ENCODE measurements around the gene SNF8.

Gene SNF8

GRCh38 chr17:48928876-48929811 lies 15.5 kb downstream of the SNF8 start:
- DNase-seq, result no peak

- DNase-seq, result no peak
These were observed 16.5 kb downstream of the SNF8 start for GRCh38 chr17:48927978-48928745.

- DNase-seq, result no peak
These were observed 18.7 kb downstream of the SNF8 start for GRCh38 chr17:48925991-48926342.

GRCh38 chr17:48925251-48925990 lies 19.2 kb downstream of the SNF8 start:
- DNase-seq, result no peak

DNA sequence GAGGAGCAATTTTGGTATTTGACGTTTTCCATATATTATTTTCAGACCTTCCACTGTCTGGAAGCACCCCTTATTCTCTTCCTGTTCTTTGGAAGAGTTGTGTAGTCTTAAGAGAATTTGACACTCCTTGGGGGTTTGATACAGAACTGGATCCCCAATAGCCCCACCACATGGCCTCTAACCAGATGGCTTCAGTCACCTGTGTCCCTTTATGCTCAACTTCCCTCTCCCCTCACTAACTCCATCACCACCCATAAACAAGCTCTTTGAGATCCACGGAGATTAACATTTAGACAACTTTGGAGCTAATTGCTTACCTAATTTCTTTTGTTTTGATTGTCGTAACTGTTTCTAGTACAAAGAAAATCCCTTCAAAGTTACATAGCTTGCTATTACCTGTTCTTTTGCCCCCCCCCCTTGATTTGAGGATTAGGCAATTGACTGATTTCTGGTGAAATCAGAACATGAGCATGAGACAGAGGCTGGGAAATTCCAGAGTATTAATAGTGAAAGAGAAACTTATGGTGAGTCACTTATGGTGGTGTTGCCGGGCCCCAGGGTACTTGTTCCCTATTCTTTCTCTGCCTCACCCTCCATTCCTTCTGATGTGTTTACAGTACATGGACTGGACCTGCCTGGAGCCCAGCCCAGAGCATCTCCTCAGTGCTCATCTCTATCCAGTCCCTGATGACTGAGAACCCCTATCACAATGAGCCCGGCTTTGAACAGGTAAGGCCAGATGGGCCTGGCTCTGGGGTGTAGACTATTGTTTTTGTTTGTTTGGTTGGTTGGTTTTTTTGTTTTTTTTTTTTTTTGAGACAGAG lies 29.0 kb downstream of the SNF8 start:
- peak; percentile 70 for DNase-seq

DNA sequence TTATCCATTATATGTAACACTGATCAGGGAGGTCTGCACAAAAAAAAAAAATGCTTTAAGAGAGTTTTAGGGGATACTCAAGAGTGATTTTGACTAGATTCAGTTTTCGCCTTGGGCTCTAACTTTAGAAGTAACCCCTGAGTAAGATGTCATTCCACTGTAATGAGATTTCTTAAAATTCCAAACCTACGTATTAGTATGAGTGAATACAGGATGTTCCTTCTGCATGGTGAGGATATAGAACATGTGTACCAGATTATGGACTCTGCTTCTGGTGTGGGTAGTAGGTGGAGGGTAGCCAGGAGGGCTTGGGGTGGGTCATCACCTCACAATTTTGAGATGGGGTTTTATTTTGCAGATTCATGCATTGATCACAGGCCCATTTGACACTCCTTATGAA lies 32.2 kb downstream of the SNF8 start:
- DNase-seq, result no peak

- DNase-seq, result no peak
These were observed 34.3 kb downstream of the SNF8 start for GRCh38 chr17:48910370-48910769.

- no peak for DNase-seq
These were observed 34.9 kb downstream of the SNF8 start for GRCh38 chr17:48909783-48910182.

DNA sequence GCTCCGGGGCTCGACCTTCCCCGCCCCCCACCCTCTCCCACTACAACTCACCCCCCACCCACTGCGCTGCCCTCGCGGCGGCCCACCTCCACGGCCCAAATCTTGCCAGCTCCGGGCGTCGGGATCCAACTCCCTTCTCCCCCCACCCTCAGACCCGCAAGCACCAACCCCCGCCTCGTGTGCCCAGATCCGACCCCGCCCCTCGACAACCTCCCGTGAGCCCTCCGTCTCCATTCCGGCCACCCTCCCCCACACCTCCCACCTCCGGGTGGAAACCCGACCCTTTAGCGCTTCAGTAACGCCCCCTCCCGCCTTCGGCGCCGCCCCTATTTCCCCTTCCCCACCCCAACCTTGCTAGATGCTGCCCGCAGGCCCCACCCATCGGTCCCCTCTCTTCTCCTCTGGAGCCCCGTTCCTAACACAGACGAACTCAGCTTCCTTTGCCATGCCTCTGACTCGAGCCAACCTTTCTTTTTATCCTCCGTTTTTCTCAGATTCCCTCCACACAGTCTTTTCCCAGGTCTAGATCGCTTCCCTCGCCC lies 35.7 kb downstream of the SNF8 start:
- peak; percentile 93 for DNase-seq

DNA sequence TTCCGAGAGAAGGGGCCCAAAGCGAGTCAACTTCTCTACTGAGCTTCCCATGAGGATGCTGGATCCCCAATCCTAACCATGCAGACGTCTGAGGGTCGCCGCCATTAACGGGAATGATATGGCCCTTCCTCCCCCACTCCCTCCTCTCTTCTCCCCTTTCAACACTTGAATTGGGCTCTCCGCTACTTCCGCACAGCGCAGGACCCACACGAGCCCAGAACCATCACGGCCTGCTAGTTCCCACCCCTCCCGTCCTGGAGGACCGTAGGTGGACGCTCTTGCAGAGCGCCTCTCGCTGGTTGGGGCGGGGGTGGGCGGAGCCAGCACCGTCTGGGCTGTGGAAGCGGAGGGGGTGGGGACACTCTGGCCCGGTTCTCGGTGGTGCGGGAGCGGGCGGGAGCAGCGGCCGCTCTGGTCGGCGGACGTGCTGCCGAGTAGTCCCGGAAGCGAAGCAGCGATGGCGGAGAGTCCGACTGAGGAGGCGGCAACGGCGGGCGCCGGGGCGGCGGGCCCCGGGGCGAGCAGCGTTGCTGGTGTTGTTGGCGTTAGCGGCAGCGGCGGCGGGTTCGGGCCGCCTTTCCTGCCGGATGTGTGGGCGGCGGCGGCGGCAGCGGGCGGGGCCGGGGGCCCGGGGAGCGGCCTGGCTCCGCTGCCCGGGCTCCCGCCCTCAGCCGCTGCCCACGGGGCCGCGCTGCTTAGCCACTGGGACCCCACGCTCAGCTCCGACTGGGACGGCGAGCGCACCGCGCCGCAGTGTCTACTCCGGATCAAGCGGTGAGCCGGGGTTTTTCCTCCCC lies 36.4 kb downstream of the SNF8 start, which contains the start of gene UBE2Z:
UBE2Z (plus strand) TSS at position 361 of the 797 bp plus-strand sequence; CDS start at position 458, 97 bp downstream.
- DNase-seq, result peak; percentile 93

DNA sequence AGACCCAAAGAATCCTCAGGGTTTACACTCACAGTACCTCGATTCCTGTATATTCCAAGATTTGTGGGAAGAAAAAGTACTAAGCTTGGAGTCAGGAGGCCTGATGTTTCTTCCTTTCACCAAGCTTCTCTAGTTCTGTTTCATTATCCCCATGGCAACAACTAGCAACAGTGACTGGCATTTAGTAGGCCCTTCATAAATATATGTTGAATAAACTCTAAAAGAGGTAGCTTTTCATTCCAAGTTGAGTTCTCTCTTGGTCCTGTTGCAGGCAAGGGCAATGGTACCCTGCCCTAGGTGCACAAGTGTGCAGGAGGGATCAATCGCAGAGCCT lies 37.0 kb downstream of the SNF8 start:
- DNase-seq, result no peak

DNA sequence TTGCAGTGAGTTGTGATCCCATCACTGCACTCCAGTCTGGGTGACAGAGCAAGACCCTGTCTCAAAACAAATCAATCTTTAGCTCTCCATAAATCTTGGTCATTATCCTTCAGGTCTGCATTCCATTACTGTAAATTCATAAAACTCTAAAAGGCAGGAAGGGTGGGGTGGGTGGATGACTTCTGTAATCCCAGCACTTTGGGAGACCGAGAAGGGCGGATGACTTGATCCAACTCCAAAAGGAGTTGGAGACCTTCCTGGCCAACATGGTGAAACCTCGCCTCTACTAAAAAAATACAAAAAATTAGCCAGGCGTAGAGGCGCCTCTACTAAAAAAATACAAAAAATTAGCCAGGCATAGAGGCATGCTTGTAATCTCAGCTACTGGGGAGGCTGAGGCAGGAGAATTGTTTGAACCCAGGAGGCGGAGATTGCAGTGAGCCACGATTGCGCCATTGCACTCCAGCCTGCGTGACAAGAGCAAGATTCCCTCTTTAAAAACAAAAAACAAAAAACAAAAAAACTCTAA lies 38.6 kb downstream of the SNF8 start:
- no peak for DNase-seq

DNA sequence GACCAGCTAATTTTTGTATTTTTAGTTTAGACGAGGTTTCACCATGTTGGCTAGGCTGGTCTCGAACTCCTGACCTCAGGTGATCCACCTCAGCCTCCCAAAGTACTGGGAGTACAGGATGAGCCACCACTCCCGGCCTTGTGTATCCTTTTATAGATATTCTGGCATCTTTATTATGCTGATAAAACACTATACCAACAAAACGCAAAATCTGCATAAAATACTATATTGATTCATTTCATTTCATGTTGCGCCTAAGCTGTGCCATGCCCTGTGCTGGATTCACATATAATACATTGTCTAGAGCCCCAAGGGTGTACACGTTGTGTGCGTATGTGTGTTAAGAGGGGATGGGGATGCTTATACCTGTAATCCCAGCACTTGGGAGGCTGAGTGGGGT lies 40.2 kb downstream of the SNF8 start:
- DNase-seq, result no peak

DNA sequence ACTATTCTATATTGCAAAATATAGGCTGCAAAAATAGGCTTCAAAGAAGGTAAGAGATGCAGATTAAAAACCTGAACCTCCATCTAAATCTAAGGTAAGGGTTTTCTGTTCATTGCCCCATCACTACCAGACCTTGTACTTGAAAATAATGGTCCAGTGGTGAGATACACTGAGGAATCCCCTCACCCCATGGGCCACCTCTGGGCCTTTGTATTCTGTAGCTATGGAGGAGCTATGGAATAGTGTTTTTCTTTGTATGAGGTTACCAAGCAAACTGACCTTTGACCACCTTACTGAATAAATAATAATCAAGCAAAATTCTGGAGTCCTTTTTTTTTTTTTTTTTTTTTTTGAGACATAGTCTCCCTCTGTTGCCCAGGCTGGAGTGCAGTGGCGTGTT lies 41.2 kb downstream of the SNF8 start:
- no peak for DNase-seq

GRCh38 chr17:48901241-48901640 lies 43.4 kb downstream of the SNF8 start:
- no peak for DNase-seq

DNA sequence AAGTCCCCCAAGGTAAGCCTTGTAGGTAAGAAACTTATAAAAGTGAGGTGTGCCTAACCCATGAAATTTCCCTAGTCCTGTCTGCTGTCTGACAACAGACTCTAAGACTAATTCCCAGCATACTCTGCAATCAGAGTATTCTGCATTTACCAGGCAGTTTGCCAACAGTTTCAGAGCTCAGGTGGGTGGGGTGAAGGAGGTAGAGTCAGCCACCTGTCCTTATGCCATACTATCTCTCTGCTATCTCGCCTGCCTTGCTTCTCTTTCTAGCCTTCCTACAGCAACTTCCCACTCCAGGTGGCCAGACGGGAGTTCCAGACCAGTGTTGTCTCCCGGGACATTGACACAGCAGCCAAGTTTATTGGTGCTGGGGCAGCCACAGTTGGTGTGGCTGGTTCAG lies 49.8 kb downstream of the SNF8 start:
- no peak for DNase-seq

DNA sequence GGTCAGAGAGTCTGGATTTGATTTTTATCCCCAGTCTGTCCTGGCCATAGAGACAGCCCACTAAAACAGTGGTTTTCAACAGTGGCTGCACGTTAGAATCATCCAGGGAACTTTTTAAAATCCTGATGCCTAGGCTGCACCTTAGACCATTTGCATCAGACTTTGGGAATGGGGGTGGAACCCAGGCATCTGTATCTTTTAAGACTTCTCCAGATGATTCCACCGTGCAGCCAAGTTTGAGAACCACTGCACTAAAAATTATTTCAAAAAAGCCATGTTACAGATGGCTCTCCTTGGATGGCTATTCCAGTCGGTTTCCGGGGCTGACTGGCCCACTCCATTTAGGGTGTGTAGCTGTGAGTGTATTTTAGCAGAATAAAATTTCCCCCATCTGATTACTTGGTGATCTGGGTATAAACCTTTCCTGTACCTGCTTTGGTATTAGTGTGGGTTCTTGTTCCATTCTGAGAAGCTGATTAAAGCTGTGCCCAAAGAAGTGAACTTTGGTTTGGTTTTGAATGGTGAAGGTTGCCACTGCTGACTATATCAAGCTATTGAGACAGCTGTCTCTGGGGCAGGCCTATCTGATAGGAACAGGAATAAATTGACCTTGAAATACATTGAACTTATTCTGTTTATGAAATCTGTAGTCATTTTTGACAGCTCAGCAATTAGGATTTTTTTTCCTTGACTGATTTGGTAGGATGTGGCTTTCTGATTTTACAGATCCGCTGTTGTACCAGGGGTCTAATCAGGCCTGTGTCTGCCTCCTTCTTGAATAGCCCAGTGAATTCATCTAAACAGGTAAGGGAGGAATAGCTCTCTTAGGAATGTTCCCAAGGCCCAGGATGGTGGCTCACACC lies 50.8 kb downstream of the SNF8 start:
- no peak for DNase-seq

GRCh38 chr17:48892940-48893645 lies 51.5 kb downstream of the SNF8 start:
- no peak for DNase-seq

GRCh38 chr17:48890086-48890485 lies 54.6 kb downstream of the SNF8 start:
- no peak for DNase-seq

Measured in activated CD4-positive, alpha-beta T cell treated with anti-CD3 and anti-CD28 coated beads for 48 hours (primary cell).